ENCODE data around the gene GPR21. TPM values are rescaled to one million over a fixed set of nuclear protein-coding genes. Genes with fewer than 3 reads are reported as not detected.

The GPR21 gene
- total RNA-seq, 3 donors from 2014 or later (not counting 1 experiment from before 2014, with no cell fraction given) = 1.9 TPM; not detected in 2

Other genes with a start within 250 kb of the GPR21 start
- not detected for gene OR5C1, start 244.7 kb upstream of the GPR21 start, total RNA-seq
- not detected for gene OR1K1, start 233.5 kb upstream of the GPR21 start, total RNA-seq
- gene PDCL, start 205.1 kb upstream of the GPR21 start, total RNA-seq = 10 to 100 TPM; 13.0 to 20.5 (median 17.8) TPM
- gene RC3H2, start 128.3 kb upstream of the GPR21 start, total RNA-seq = 10 to 100 TPM; 74.0 to 78.8 (median 77.3) TPM
- 1 to 10 TPM; 4.7 to 6.6 (median 5.8) TPM for gene ZBTB6, start 120.3 kb upstream of the GPR21 start, total RNA-seq
- 10 to 100 TPM in 1 of 3 donors, 1 to 10 TPM in 2; 7.8 to 12.2 (median 9.2) TPM for gene ZBTB26, start 102.2 kb upstream of the GPR21 start, total RNA-seq
- 10 to 100 TPM; 37.4 to 49.2 (median 43.0) TPM for gene RABGAP1, start 92.6 kb upstream of the GPR21 start, total RNA-seq
- 1 to 10 TPM; 6.0 to 8.3 (median 7.9) TPM for gene STRBP, start 234.9 kb downstream of the GPR21 start, total RNA-seq